H9 (cell line): ENCODE measurements around the gene CXCL5. TPM values are rescaled to one million over a fixed set of nuclear protein-coding genes. Genes with fewer than 3 reads are reported as not detected.

Source experiments
- DNase-seq: peaks from one replicate; pipeline ENCODE4 v3.0.0-alpha.2; 2017
- H2AFZ ChIP-seq: one replicate; pipeline ENCODE4 v1.6.1; 2013; ENCODE audit warnings: mild to moderate bottlenecking, low read length, control low read depth, moderate library complexity
- H2AK5ac ChIP-seq: 2 replicates; pipeline ENCODE4 v1.6.1; 2013; ENCODE audit warnings: low read length, control low read depth, mixed read lengths; ENCODE audit not compliant: insufficient read length
- H2BK120ac ChIP-seq: one replicate; pipeline ENCODE4 v1.6.1; 2013; ENCODE audit warnings: low read depth, mild to moderate bottlenecking, low read length, control low read depth, inconsistent platforms; ENCODE audit not compliant: poor library complexity, severe bottlenecking
- H2BK12ac ChIP-seq: 2 replicates; pipeline ENCODE4 v1.6.1; 2013; ENCODE audit warnings: low read length, control low read depth, mixed read lengths, low read depth; ENCODE audit not compliant: insufficient read length
- H2BK15ac ChIP-seq: 2 replicates; pipeline ENCODE4 v1.6.1; 2013; ENCODE audit warnings: low read depth, low read length, control low read depth
- H2BK20ac ChIP-seq: one replicate; pipeline ENCODE4 v1.6.1; 2013; ENCODE audit warnings: low read depth, mild to moderate bottlenecking, low read length, control low read depth, inconsistent platforms; ENCODE audit not compliant: poor library complexity, severe bottlenecking
- H2BK5ac ChIP-seq: 2 replicates; pipeline ENCODE4 v1.6.1; 2013; ENCODE audit warnings: low read length, control low read depth, mixed read lengths; ENCODE audit not compliant: insufficient read length
- H3K14ac ChIP-seq: 2 replicates; pipeline ENCODE4 v1.6.1; 2013; ENCODE audit warnings: low read length, control low read depth; ENCODE audit not compliant: insufficient read depth
- H3K18ac ChIP-seq: 2 replicates; pipeline ENCODE4 v1.6.1; 2013; ENCODE audit warnings: low read depth, mild to moderate bottlenecking, mixed read lengths, low read length, control low read depth; ENCODE audit not compliant: insufficient read length
- H3K23ac ChIP-seq: 2 replicates; pipeline ENCODE4 v1.6.1; 2013; ENCODE audit warnings: low read length, control low read depth, mixed read lengths, low read depth; ENCODE audit not compliant: insufficient read length
- H3K23me2 ChIP-seq: 2 replicates; pipeline ENCODE4 v1.6.1; 2013; ENCODE audit warnings: low read depth, mild to moderate bottlenecking, mixed read lengths, low read length, control low read depth; ENCODE audit not compliant: insufficient read length, poor library complexity, severe bottlenecking
- H3K27ac ChIP-seq: 2 replicates; pipeline ENCODE4 v1.5.1; 2013; ENCODE audit warnings: low read length, control low read depth, mixed read lengths, low read depth; ENCODE audit not compliant: insufficient read length
- H3K27me3 ChIP-seq: 2 replicates; pipeline ENCODE4 v1.6.1; 2013; ENCODE audit warnings: low read length, control low read depth, inconsistent platforms; ENCODE audit not compliant: insufficient read depth
- H3K4ac ChIP-seq: 2 replicates; pipeline ENCODE4 v1.6.1; 2013; ENCODE audit warnings: low read depth, mild to moderate bottlenecking, control low read depth, inconsistent platforms, low read length, moderate library complexity
- H3K4me1 ChIP-seq: 2 replicates; pipeline ENCODE4 v1.6.1; 2013; ENCODE audit warnings: low read length, control low read depth, inconsistent platforms; ENCODE audit not compliant: insufficient read depth
- H3K4me2 ChIP-seq: 2 replicates; pipeline ENCODE4 v1.6.1; 2013; ENCODE audit warnings: low read length, control low read depth, mixed read lengths; ENCODE audit not compliant: insufficient read length, insufficient read depth
- H3K56ac ChIP-seq: 2 replicates; pipeline ENCODE4 v1.6.1; 2013; ENCODE audit warnings: low read depth, mild to moderate bottlenecking, mixed read lengths, low read length, control low read depth; ENCODE audit not compliant: insufficient read length
- H3K79me1 ChIP-seq: 2 replicates; pipeline ENCODE4 v1.6.1; 2013; ENCODE audit warnings: low read depth, mild to moderate bottlenecking, moderate library complexity, low read length, control low read depth, inconsistent platforms; ENCODE audit not compliant: insufficient read depth, poor library complexity, severe bottlenecking
- H3K79me2 ChIP-seq: 2 replicates; pipeline ENCODE4 v1.6.1; 2013; ENCODE audit warnings: low read length, control low read depth, inconsistent platforms; ENCODE audit not compliant: insufficient read depth
- H3K9ac ChIP-seq: 2 replicates; pipeline ENCODE4 v1.6.1; 2013; ENCODE audit warnings: low read length, control low read depth, mixed read lengths; ENCODE audit not compliant: insufficient read length; ENCODE audit errors: extremely low read depth
- H3K9me3 ChIP-seq: one replicate; pipeline ENCODE4 v1.6.1; 2013; ENCODE audit warnings: low read depth, low read length, inconsistent platforms; ENCODE audit not compliant: control insufficient read depth
- H3T11ph ChIP-seq: one replicate; pipeline ENCODE4 v1.6.1; 2013; ENCODE audit warnings: mild to moderate bottlenecking, low read length, control low read depth, inconsistent platforms
- H4K20me1 ChIP-seq: one replicate; pipeline ENCODE4 v1.6.1; 2013; ENCODE audit not compliant: control insufficient read depth, insufficient read length, insufficient read depth
- H4K5ac ChIP-seq: 2 replicates; pipeline ENCODE4 v1.6.1; 2013; ENCODE audit warnings: low read depth, mild to moderate bottlenecking, mixed read lengths, low read length, control low read depth; ENCODE audit not compliant: insufficient read length
- H4K8ac ChIP-seq: replicated peaks from 2 replicates; pipeline ENCODE4 v1.6.1; 2013; ENCODE audit warnings: low read length, control low read depth, mixed read lengths, low read depth; ENCODE audit not compliant: insufficient read length
- H4K91ac ChIP-seq: 2 replicates; pipeline ENCODE4 v1.6.1; 2013; ENCODE audit warnings: low read depth, mild to moderate bottlenecking, moderate library complexity, mixed read lengths, low read length, control low read depth; ENCODE audit not compliant: insufficient read length
- H3K27ac Mint-ChIP-seq, 3 experiments: 2 replicates in 2 of 3; 3 replicates in 1 of 3; pipeline ENCODE4 v1.8.0; 2020 to 2021; ENCODE audit warnings: mixed read lengths in 3 of 3, mild to moderate bottlenecking in 1 of 3, moderate library complexity in 1 of 3
- H3K27me3 Mint-ChIP-seq: 2 replicates; pipeline ENCODE4 v1.8.0; 2021; ENCODE audit warnings: low read depth, mild to moderate bottlenecking, moderate library complexity, mixed read lengths
- H3K36me3 Mint-ChIP-seq, 3 experiments: 2 replicates in 2 of 3; 3 replicates in 1 of 3; pipeline ENCODE4 v1.8.0; 2020 to 2021; ENCODE audit warnings: low read depth in 3 of 3, mixed read lengths in 3 of 3; ENCODE audit not compliant: insufficient read depth in 1 of 3
- H3K4me1 Mint-ChIP-seq, 2 experiments: 2 replicates each; pipeline ENCODE4 v1.8.0; 2020; ENCODE audit warnings: mixed read lengths in 2 of 2
- H3K4me3 Mint-ChIP-seq, 2 experiments: 2 replicates in 1 of 2; 3 replicates in 1 of 2; pipeline ENCODE4 v1.8.0; 2020 to 2021; ENCODE audit warnings: mild to moderate bottlenecking in 2 of 2, mixed read lengths in 2 of 2, moderate library complexity in 1 of 2
- H3K9me3 Mint-ChIP-seq, 2 experiments: 2 replicates in 1 of 2; 3 replicates in 1 of 2; pipeline ENCODE4 v1.8.0; 2020; ENCODE audit warnings: mild to moderate bottlenecking in 2 of 2, mixed read lengths in 2 of 2, moderate library complexity in 1 of 2
- WGBS: extraction: QIAGEN DNeasy Blood & Tissue Kit; methylation state at CpG from one replicate; pipeline ENCODE4 v1.1.7; 2013; ENCODE audit warnings: missing lambda C conversion rate, low lambda C conversion rate, mixed read lengths; ENCODE audit not compliant: insufficient read length; ENCODE audit errors: extremely low coverage; 5-methylcytosine and 5-hydroxymethylcytosine counted together
- total RNA-seq: library from RNA; stranded (reverse); gene quantifications from 2 replicates; pipeline ENCODE4 v1.2.1, GENCODE V29; 2021
- TF ChIP-seq, protein P1 (sequence below): fragments of 200-600 bp; sonication (generic); conservative IDR thresholded peaks from 3 replicates; pipeline ENCODE4 v1.8.0; 2021; ENCODE audit warnings: antibody characterized with exemption, mild to moderate bottlenecking

Gene CXCL5
- total RNA-seq, 1 experiment from 2014 or later: 9.2 TPM

DNA sequence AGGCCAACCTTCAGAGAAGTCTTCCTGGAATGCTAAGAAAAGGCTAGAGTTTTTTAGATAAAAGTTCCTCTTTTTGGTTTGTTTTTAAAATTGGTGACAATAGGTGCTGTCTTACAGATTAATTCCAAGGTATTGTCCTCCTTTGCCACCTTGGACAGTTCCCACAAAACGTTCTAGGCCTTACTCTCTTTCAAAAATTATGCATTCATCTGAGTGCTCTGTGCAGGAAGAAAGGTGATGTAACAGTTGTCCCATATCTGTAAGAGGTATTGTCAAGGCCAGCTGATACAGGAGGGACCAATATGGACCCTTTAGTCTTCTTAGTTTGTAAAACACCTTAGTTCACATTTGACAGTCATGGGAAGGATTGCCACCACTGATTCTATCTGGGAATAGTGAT, 15.9 kb upstream of the CXCL5 start:
- Histone ChIP-seq H4K8ac (no peak overlapping the region), H4K5ac (no peak overlapping the region), H2BK12ac (no peak overlapping the region), H3K23me2 (no peaks in the 10 kb centered on the region), H4K91ac (no peak overlapping the region), H2BK20ac (no peak overlapping the region), H3K4me2 (no peak overlapping the region), H3K14ac (no peak overlapping the region), H3K4me1 (peaks cover 5% of the 10 kb centered on the region; the same call in 1 of the 2 replicates), H3K79me2 (no peaks in the 10 kb centered on the region), H3K23ac (no peak overlapping the region), H2BK120ac (no peak overlapping the region), H3K56ac (no peak overlapping the region), H3K9ac (no peak overlapping the region), H3K18ac (no peak overlapping the region), H3K27me3 (no peaks in the 10 kb centered on the region), H2AK5ac (no peak overlapping the region), H4K20me1 (no peaks in the 10 kb centered on the region), H3K4ac (no peak overlapping the region), H3K9me3 (no peaks in the 10 kb centered on the region), H3K79me1 (no peaks in the 10 kb centered on the region), H3K27ac (no peak overlapping the region), H2AFZ (no peak overlapping the region), H3T11ph (no peak overlapping the region), H2BK15ac (no peak overlapping the region), H2BK5ac (no peak overlapping the region)
- H3K4me3 Mint-ChIP-seq: no peak overlapping the region
- peaks cover 0 to under 1% of the 10 kb centered on the region in 2 experiments; a peak in 1 of 5 replicates for H3K9me3 Mint-ChIP-seq
- DNase-seq: no peak
- no peaks in the 10 kb centered on the region for H3K27me3 Mint-ChIP-seq
- H3K36me3 Mint-ChIP-seq: peaks cover 0 to 15% (median 4%) of the 10 kb centered on the region in 3 experiments; a peak in 4 of 7 replicates
- H3K27ac Mint-ChIP-seq: no peak overlapping the region
- TF ChIP-seq, protein P1, sequence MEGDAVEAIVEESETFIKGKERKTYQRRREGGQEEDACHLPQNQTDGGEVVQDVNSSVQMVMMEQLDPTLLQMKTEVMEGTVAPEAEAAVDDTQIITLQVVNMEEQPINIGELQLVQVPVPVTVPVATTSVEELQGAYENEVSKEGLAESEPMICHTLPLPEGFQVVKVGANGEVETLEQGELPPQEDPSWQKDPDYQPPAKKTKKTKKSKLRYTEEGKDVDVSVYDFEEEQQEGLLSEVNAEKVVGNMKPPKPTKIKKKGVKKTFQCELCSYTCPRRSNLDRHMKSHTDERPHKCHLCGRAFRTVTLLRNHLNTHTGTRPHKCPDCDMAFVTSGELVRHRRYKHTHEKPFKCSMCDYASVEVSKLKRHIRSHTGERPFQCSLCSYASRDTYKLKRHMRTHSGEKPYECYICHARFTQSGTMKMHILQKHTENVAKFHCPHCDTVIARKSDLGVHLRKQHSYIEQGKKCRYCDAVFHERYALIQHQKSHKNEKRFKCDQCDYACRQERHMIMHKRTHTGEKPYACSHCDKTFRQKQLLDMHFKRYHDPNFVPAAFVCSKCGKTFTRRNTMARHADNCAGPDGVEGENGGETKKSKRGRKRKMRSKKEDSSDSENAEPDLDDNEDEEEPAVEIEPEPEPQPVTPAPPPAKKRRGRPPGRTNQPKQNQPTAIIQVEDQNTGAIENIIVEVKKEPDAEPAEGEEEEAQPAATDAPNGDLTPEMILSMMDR: no peak
- no CpG with 5 or more reads among the region's 1 CpG for WGBS
- H3K4me1 Mint-ChIP-seq: peaks cover 18 to 24% of the 10 kb centered on the region in 2 experiments
